Measurements from ENCODE around the gene TMEM123. TPM values are rescaled to one million over a fixed set of nuclear protein-coding genes. Genes with fewer than 3 reads are reported as not detected.
A peak's percentile ranks its signal among the peaks of the same experiment; 100 is the strongest.

TMEM123 gene
- total and polyA plus RNA-seq, 2 of the 13 experiments (the other 11 are each of a cell fraction or from before 2014, with no cell fraction given) = 365 to 2,761 TPM

DNA sequence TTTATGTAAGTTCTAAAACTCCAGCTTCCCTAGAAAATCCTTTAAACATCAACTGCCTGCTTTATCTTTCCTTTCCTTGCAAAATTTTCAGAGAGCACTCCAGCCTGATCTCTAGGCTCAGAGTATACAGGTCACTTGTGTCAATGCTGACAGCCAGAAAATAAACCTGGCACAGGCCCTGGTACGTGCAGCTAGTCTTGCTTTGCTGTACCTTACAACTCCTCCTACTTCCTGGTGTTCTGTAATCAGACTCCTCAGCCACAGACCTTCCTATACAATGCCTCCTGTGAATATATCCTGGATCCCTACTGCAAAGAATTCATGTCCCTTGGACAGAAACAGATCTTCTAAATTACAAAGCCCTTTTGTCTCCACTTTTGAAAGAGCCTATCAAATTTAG lies 24.2 kb upstream of the TMEM123 start (continued):
- TF ChIP-seq PCBP2 (optimal IDR thresholded peaks at IDR 0.05; ENCODE audit: low read depth, low read length, poor library complexity, severe bottlenecking) = no peak
- TF ChIP-seq, protein P1, sequence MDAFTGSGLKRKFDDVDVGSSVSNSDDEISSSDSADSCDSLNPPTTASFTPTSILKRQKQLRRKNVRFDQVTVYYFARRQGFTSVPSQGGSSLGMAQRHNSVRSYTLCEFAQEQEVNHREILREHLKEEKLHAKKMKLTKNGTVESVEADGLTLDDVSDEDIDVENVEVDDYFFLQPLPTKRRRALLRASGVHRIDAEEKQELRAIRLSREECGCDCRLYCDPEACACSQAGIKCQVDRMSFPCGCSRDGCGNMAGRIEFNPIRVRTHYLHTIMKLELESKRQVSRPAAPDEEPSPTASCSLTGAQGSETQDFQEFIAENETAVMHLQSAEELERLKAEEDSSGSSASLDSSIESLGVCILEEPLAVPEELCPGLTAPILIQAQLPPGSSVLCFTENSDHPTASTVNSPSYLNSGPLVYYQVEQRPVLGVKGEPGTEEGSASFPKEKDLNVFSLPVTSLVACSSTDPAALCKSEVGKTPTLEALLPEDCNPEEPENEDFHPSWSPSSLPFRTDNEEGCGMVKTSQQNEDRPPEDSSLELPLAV (CRISPR knock-in tag; conservative IDR thresholded peaks at IDR 0.05; ENCODE audit: low read depth) = no peak
- TF ChIP-seq, protein P2, sequence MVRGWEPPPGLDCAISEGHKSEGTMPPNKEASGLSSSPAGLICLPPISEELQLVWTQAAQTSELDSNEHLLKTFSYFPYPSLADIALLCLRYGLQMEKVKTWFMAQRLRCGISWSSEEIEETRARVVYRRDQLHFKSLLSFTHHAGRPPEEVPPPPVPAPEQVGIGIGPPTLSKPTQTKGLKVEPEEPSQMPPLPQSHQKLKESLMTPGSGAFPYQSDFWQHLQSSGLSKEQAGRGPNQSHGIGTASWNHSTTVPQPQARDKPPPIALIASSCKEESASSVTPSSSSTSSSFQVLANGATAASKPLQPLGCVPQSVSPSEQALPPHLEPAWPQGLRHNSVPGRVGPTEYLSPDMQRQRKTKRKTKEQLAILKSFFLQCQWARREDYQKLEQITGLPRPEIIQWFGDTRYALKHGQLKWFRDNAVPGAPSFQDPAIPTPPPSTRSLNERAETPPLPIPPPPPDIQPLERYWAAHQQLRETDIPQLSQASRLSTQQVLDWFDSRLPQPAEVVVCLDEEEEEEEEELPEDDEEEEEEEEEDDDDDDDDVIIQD (CRISPR knock-in tag; IDR thresholded peaks at IDR 0.05; ENCODE audit: low read depth) = peak; percentile 86
- 0 out of 2 replicates have a peak, but pooled peaks have one; percentile 52 for TF ChIP-seq KLF12 (CRISPR knock-in tag; IDR thresholded peaks at IDR 0.05; ENCODE audit: borderline replicate concordance)
- TF ChIP-seq ZNF335 (CRISPR knock-in tag; IDR thresholded peaks at IDR 0.05) = 0 out of 2 replicates have a peak, but pooled peaks have one; percentile 28
- TF ChIP-seq ZNF451 (CRISPR knock-in tag; IDR thresholded peaks at IDR 0.05) = no peak
- TF ChIP-seq ZNF878 (CRISPR knock-in tag; IDR thresholded peaks at IDR 0.05) = peak; percentile 79; the same call in 1 of the 2 replicates
- no peak for TF ChIP-seq ARID2 (CRISPR knock-in tag; IDR thresholded peaks at IDR 0.05; ENCODE audit: borderline replicate concordance)
- no peak for TF ChIP-seq TEAD2 (CRISPR knock-in tag; IDR thresholded peaks at IDR 0.05)
- TF ChIP-seq, protein P3, sequence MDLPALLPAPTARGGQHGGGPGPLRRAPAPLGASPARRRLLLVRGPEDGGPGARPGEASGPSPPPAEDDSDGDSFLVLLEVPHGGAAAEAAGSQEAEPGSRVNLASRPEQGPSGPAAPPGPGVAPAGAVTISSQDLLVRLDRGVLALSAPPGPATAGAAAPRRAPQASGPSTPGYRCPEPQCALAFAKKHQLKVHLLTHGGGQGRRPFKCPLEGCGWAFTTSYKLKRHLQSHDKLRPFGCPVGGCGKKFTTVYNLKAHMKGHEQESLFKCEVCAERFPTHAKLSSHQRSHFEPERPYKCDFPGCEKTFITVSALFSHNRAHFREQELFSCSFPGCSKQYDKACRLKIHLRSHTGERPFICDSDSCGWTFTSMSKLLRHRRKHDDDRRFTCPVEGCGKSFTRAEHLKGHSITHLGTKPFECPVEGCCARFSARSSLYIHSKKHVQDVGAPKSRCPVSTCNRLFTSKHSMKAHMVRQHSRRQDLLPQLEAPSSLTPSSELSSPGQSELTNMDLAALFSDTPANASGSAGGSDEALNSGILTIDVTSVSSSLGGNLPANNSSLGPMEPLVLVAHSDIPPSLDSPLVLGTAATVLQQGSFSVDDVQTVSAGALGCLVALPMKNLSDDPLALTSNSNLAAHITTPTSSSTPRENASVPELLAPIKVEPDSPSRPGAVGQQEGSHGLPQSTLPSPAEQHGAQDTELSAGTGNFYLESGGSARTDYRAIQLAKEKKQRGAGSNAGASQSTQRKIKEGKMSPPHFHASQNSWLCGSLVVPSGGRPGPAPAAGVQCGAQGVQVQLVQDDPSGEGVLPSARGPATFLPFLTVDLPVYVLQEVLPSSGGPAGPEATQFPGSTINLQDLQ (CRISPR knock-in tag; IDR thresholded peaks at IDR 0.05) = no peak
- TF ChIP-seq, protein P4, sequence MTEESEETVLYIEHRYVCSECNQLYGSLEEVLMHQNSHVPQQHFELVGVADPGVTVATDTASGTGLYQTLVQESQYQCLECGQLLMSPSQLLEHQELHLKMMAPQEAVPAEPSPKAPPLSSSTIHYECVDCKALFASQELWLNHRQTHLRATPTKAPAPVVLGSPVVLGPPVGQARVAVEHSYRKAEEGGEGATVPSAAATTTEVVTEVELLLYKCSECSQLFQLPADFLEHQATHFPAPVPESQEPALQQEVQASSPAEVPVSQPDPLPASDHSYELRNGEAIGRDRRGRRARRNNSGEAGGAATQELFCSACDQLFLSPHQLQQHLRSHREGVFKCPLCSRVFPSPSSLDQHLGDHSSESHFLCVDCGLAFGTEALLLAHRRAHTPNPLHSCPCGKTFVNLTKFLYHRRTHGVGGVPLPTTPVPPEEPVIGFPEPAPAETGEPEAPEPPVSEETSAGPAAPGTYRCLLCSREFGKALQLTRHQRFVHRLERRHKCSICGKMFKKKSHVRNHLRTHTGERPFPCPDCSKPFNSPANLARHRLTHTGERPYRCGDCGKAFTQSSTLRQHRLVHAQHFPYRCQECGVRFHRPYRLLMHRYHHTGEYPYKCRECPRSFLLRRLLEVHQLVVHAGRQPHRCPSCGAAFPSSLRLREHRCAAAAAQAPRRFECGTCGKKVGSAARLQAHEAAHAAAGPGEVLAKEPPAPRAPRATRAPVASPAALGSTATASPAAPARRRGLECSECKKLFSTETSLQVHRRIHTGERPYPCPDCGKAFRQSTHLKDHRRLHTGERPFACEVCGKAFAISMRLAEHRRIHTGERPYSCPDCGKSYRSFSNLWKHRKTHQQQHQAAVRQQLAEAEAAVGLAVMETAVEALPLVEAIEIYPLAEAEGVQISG (CRISPR knock-in tag; IDR thresholded peaks at IDR 0.05) = peak; percentile 58; the same call in 1 of the 2 replicates
- no peak for TF ChIP-seq ZNF383 (CRISPR knock-in tag; IDR thresholded peaks at IDR 0.05; ENCODE audit: borderline replicate concordance)
- TF ChIP-seq, protein P5, sequence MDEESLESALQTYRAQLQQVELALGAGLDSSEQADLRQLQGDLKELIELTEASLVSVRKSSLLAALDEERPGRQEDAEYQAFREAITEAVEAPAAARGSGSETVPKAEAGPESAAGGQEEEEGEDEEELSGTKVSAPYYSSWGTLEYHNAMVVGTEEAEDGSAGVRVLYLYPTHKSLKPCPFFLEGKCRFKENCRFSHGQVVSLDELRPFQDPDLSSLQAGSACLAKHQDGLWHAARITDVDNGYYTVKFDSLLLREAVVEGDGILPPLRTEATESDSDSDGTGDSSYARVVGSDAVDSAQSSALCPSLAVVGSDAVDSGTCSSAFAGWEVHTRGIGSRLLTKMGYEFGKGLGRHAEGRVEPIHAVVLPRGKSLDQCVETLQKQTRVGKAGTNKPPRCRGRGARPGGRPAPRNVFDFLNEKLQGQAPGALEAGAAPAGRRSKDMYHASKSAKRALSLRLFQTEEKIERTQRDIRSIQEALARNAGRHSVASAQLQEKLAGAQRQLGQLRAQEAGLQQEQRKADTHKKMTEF (CRISPR knock-in tag; IDR thresholded peaks at IDR 0.05) = peak; percentile 71
- TF ChIP-seq, protein P6, sequence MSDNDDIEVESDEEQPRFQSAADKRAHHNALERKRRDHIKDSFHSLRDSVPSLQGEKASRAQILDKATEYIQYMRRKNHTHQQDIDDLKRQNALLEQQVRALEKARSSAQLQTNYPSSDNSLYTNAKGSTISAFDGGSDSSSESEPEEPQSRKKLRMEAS (IDR thresholded peaks at IDR 0.05) = 0 out of 2 replicates have a peak, but pooled peaks have one; percentile 43
- TF ChIP-seq, protein P7, sequence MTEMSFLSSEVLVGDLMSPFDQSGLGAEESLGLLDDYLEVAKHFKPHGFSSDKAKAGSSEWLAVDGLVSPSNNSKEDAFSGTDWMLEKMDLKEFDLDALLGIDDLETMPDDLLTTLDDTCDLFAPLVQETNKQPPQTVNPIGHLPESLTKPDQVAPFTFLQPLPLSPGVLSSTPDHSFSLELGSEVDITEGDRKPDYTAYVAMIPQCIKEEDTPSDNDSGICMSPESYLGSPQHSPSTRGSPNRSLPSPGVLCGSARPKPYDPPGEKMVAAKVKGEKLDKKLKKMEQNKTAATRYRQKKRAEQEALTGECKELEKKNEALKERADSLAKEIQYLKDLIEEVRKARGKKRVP (CRISPR knock-in tag; IDR thresholded peaks at IDR 0.05) = no peak
- TF ChIP-seq ZNF841 (CRISPR knock-in tag; IDR thresholded peaks at IDR 0.05; ENCODE audit: borderline replicate concordance) = no peak
- no peak for TF ChIP-seq ZNF724P (CRISPR knock-in tag; IDR thresholded peaks at IDR 0.05; ENCODE audit: borderline replicate concordance)

Data from HepG2 (cell line).